DOHH2 (cell line): ENCODE measurements around the gene ZFPM1.

Experiments
- EZH2phosphoT487 ChIP-seq: fragments of 200-600 bp; sonication (generic); IDR thresholded peaks from 2 replicates; pipeline ENCODE4 v1.6.1; 2017; ENCODE audit warnings: borderline replicate concordance, mild to moderate bottlenecking, antibody characterized with exemption, low read length, moderate library complexity, mixed read lengths
- TF ChIP-seq, protein P1 (sequence below): fragments of 200-600 bp; sonication (generic); IDR thresholded peaks from one replicate; pipeline ENCODE4 v1.5.1; 2014; ENCODE audit warnings: antibody characterized with exemption, mild to moderate bottlenecking, low read depth, low read length; ENCODE audit not compliant: poor library complexity, severe bottlenecking

DNA sequence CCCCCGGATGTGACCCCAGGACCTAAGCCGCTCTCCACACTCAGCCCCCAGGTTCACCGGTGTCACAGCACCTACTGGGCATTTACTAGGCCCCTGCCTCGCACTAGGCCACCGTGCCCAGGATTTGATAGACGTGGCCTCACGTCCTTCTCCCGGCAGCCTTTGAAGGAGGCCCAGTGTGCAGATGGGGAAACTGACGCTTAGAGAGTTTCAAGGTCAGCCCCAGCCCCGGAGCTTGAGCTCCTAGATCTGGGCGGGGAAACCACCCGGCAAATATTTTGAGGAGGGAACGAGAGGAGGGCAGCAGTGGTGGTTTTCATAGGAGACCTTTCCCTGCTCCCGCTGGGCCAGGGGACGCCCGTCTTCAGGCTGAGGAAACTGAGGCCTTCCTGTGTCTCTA lies 10.3 kb downstream of the ZFPM1 start:
- TF ChIP-seq, protein P1, sequence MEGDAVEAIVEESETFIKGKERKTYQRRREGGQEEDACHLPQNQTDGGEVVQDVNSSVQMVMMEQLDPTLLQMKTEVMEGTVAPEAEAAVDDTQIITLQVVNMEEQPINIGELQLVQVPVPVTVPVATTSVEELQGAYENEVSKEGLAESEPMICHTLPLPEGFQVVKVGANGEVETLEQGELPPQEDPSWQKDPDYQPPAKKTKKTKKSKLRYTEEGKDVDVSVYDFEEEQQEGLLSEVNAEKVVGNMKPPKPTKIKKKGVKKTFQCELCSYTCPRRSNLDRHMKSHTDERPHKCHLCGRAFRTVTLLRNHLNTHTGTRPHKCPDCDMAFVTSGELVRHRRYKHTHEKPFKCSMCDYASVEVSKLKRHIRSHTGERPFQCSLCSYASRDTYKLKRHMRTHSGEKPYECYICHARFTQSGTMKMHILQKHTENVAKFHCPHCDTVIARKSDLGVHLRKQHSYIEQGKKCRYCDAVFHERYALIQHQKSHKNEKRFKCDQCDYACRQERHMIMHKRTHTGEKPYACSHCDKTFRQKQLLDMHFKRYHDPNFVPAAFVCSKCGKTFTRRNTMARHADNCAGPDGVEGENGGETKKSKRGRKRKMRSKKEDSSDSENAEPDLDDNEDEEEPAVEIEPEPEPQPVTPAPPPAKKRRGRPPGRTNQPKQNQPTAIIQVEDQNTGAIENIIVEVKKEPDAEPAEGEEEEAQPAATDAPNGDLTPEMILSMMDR = no peak
- no peak for TF ChIP-seq EZH2phosphoT487
